A549 (cell line): ENCODE measurements around the gene CCDC92B. TPM values are rescaled to one million over a fixed set of nuclear protein-coding genes. Genes with fewer than 3 reads are reported as not detected.

ENCODE experiments used
- ATAC-seq, 2 experiments: fragments of 200-7000 bp in 1 of 2; fragments of >200 bp in 1 of 2; cut with Nextera tagmentation in 1 of 2; cut with Tn5 transposase in 1 of 2; 3 replicates each; pipeline versions ENCODE4 v1.8.0 to v1.9.1; 2018 to 2020; ENCODE audit warnings: mild to moderate bottlenecking in 1 of 2, moderate library complexity in 1 of 2
- CTCF ChIA-PET: fragments of 300-600 bp; sonication (Branson Sonifier 250); formaldehyde crosslinking; extraction: SDS; loops from one replicate; lab custom pipeline; 2021; ENCODE audit warnings: antibody characterized with exemption, inconsistent platforms; lab: Yijun Ruan, JAX
- POLR2A ChIA-PET: fragments of 350-600 bp; formaldehyde crosslinking; extraction: SDS; loops from one replicate; lab custom pipeline; 2021; ENCODE audit warnings: antibody characterized with exemption, inconsistent platforms; lab: Yijun Ruan, JAX
- DNase-seq, 2 experiments: peaks; one replicate each; pipeline versions ENCODE4 v3.0.0 to v3.0.0-alpha.2; 2011 to 2016; ENCODE audit warnings: low read depth in 1 of 2, low spot score in 1 of 2
- FAIRE-seq: peaks from 2 replicates; lab custom pipeline; 2011; peaks lifted over from hg19 to GRCh38; lab: Jason Lieb, UNC
- H3K27ac ChIP-seq, 2 experiments: fragments of >200 bp; sonication (Bioruptor Twin); formaldehyde crosslinking; 3 replicates each; pipeline ENCODE4 v1.5.1; 2016 to 2017
- H3K4me1 ChIP-seq: fragments of >200 bp; sonication (Bioruptor Twin); formaldehyde crosslinking; 3 replicates; pipeline ENCODE4 v1.6.1; 2016
- H3K4me2 ChIP-seq: fragments of >200 bp; sonication (Bioruptor Twin); formaldehyde crosslinking; 3 replicates; pipeline ENCODE4 v1.6.1; 2016
- H3K4me3 ChIP-seq: fragments of >200 bp; sonication (Bioruptor Twin); formaldehyde crosslinking; 3 replicates; pipeline ENCODE4 v1.5.1; 2016
- H3K9me3 ChIP-seq: fragments of >200 bp; sonication (Bioruptor Twin); formaldehyde crosslinking; 3 replicates; pipeline ENCODE4 v1.6.1; 2016
- ATOH8 ChIP-seq: fragments of 250-450 bp; sonication (Bioruptor Pico); IDR thresholded peaks from 2 replicates; pipeline ENCODE4 v1.5.0; 2020; ENCODE audit warnings: low read depth, mild to moderate bottlenecking, moderate library complexity
- CBX2 ChIP-seq: fragments of 200-600 bp; sonication (generic); IDR thresholded peaks from 2 replicates; pipeline ENCODE4 v1.6.1; 2016; ENCODE audit warnings: low read depth, mild to moderate bottlenecking, borderline replicate concordance
- CBX8 ChIP-seq: fragments of 200-600 bp; sonication (generic); IDR thresholded peaks from 2 replicates; pipeline ENCODE4 v1.6.1; 2016
- CEBPB ChIP-seq, 2 experiments: fragments of >200 bp in 1 of 2; sonication (Bioruptor Twin) in 1 of 2; formaldehyde crosslinking in 1 of 2; IDR thresholded peaks; 2 replicates each; pipeline ENCODE4 v1.6.1; 2012 to 2016
- CHD4 ChIP-seq: fragments of 200-600 bp; sonication (generic); IDR thresholded peaks from 2 replicates; pipeline ENCODE4 v1.6.1; 2016; ENCODE audit warnings: antibody characterized with exemption, mild to moderate bottlenecking, borderline replicate concordance
- CTCF ChIP-seq: fragments of >200 bp; sonication (Bioruptor Twin); formaldehyde crosslinking; IDR thresholded peaks from 3 replicates; pipeline ENCODE4 v1.5.1; 2016
- ESRRA ChIP-seq: fragments of 150-350 bp; IDR thresholded peaks from 2 replicates; pipeline ENCODE4 v1.6.1; 2014; ENCODE audit warnings: mild to moderate bottlenecking, low read length, borderline replicate concordance
- FOSB ChIP-seq: fragments of 250-450 bp; sonication (Bioruptor Pico); IDR thresholded peaks from 2 replicates; pipeline ENCODE4 v1.5.0; 2020; ENCODE audit warnings: mild to moderate bottlenecking, moderate library complexity
- FOSL2 ChIP-seq, 2 experiments: fragments of 450-650 bp in 1 of 2; fragments of >200 bp in 1 of 2; sonication (Bioruptor Twin) in 1 of 2; formaldehyde crosslinking; IDR thresholded peaks; 2 replicates each; pipeline versions ENCODE4 v1.5.0 to v1.6.1; 2016 to 2020; ENCODE audit warnings: mild to moderate bottlenecking in 1 of 2, moderate library complexity in 1 of 2
- GATA3 ChIP-seq: IDR thresholded peaks from 2 replicates; pipeline ENCODE4 v1.6.1; 2012; ENCODE audit warnings: borderline replicate concordance
- HDAC2 ChIP-seq: fragments of 200-600 bp; sonication (generic); IDR thresholded peaks from 2 replicates; pipeline ENCODE4 v1.6.1; 2016
- HEYL ChIP-seq: fragments of 250-450 bp; sonication (Bioruptor Pico); IDR thresholded peaks from 2 replicates; pipeline ENCODE4 v1.8.0; 2021; ENCODE audit warnings: mild to moderate bottlenecking, moderate library complexity
- HMGXB4 ChIP-seq: fragments of 250-450 bp; sonication (Bioruptor Pico); IDR thresholded peaks from 2 replicates; pipeline ENCODE4 v1.5.0; 2021; ENCODE audit warnings: mild to moderate bottlenecking, moderate library complexity, borderline replicate concordance
- HOXB13 ChIP-seq: fragments of 250-450 bp; sonication (Bioruptor Pico); IDR thresholded peaks from 2 replicates; pipeline ENCODE4 v1.5.0; 2020; ENCODE audit warnings: low read depth, mild to moderate bottlenecking, moderate library complexity
- HOXB5 ChIP-seq: fragments of 250-450 bp; sonication (Bioruptor Pico); IDR thresholded peaks from 2 replicates; pipeline ENCODE4 v1.5.0; 2020; ENCODE audit warnings: mild to moderate bottlenecking, moderate library complexity
- JUN ChIP-seq, 2 experiments: fragments of >200 bp; sonication (Bioruptor Twin); formaldehyde crosslinking; IDR thresholded peaks; 2 replicates in 1 of 2; 3 replicates in 1 of 2; pipeline ENCODE4 v1.6.1; 2016 to 2017
- KDM1A ChIP-seq: fragments of 200-600 bp; sonication (generic); IDR thresholded peaks from 2 replicates; pipeline ENCODE4 v1.6.1; 2016; ENCODE audit warnings: low read depth, mild to moderate bottlenecking
- MAX ChIP-seq: IDR thresholded peaks from 2 replicates; pipeline ENCODE4 v1.6.1; 2012
- NFE2L2 ChIP-seq: fragments of 150-350 bp; conservative IDR thresholded peaks from 2 replicates; pipeline ENCODE4 v1.6.1; 2014; ENCODE audit warnings: low read length
- NR3C1 ChIP-seq: fragments of >200 bp; sonication (Bioruptor Twin); formaldehyde crosslinking; IDR thresholded peaks from 3 replicates; pipeline ENCODE4 v1.6.1; 2017
- POLR2A ChIP-seq: IDR thresholded peaks from 2 replicates; pipeline ENCODE4 v1.6.1; 2012; ENCODE audit warnings: mild to moderate bottlenecking, low read length
- RAD21 ChIP-seq, 2 experiments: fragments of >200 bp in 1 of 2; sonication (Bioruptor Twin) in 1 of 2; formaldehyde crosslinking in 1 of 2; IDR thresholded peaks in 1 of 2; conservative IDR thresholded peaks in 1 of 2; 2 replicates in 1 of 2; 3 replicates in 1 of 2; pipeline ENCODE4 v1.6.1; 2012 to 2018; ENCODE audit warnings: inconsistent platforms in 1 of 2
- RCOR1 ChIP-seq: fragments of 150-350 bp; IDR thresholded peaks from 2 replicates; pipeline ENCODE4 v1.6.1; 2014; ENCODE audit warnings: antibody characterized with exemption, low read length, low read depth
- REST ChIP-seq: fragments of 200-600 bp; sonication (generic); IDR thresholded peaks from 2 replicates; pipeline ENCODE4 v1.6.1; 2016; ENCODE audit warnings: antibody characterized with exemption, mild to moderate bottlenecking, moderate library complexity
- RNF2 ChIP-seq: fragments of 200-600 bp; sonication (generic); IDR thresholded peaks from 2 replicates; pipeline ENCODE4 v1.6.1; 2016; ENCODE audit warnings: low read depth, mild to moderate bottlenecking, antibody characterized with exemption, moderate library complexity, borderline replicate concordance
- SREBF2 ChIP-seq: fragments of 450-650 bp; IDR thresholded peaks from 2 replicates; pipeline ENCODE4 v1.6.1; 2014; ENCODE audit warnings: mild to moderate bottlenecking, moderate library complexity
- TFCP2L1 ChIP-seq: fragments of 250-450 bp; sonication (Bioruptor Pico); IDR thresholded peaks from 2 replicates; pipeline ENCODE4 v1.5.0; 2021; ENCODE audit warnings: mild to moderate bottlenecking
- USF2 ChIP-seq: fragments of 450-650 bp; IDR thresholded peaks from 2 replicates; pipeline ENCODE4 v1.6.1; 2014; ENCODE audit warnings: antibody characterized with exemption
- ZNF302 ChIP-seq: fragments of 250-450 bp; sonication (Bioruptor Pico); IDR thresholded peaks from 2 replicates; pipeline ENCODE4 v1.9.0; 2021; ENCODE audit warnings: inconsistent platforms, mild to moderate bottlenecking, moderate library complexity
- ZSCAN20 ChIP-seq: fragments of 250-450 bp; sonication (Bioruptor Pico); IDR thresholded peaks from 2 replicates; pipeline ENCODE4 v1.8.0; 2022; ENCODE audit warnings: mild to moderate bottlenecking, moderate library complexity
- WGBS: methylation state at CpG from one replicate; pipeline ENCODE4 v1.1.6; 2017; ENCODE audit errors: missing lambda C conversion rate; 5-methylcytosine and 5-hydroxymethylcytosine counted together
- polyA plus RNA-seq, 4 experiments: library from polyadenylated mRNA; depleted of rRNA in 3 of 4; stranded (reverse); fragments of >200 nt; fragmentation: RNase III in 1 of 4; extraction: RNeasy Plus Mini Kit Qiagen cat#74134 plus additional on column Dnase treatment in 1 of 4; gene quantifications; 2 replicates in 3 of 4; 3 replicates in 1 of 4; pipeline ENCODE4 v1.2.3, GENCODE V29; 2011 to 2017

CCDC92B gene
- polyA plus RNA-seq, 2 of the 4 experiments (the other 2 are of a cell fraction), result 0.05 to 0.08 TPM

- peak overlapping the region; percentile 62 for H3K4me3 ChIP-seq
- peak overlapping the region; percentile 99 for H3K4me2 ChIP-seq
- WGBS, result 2% methylated on average over 20 of the region's 80 CpGs
- FAIRE-seq (no peak), ATAC-seq (peak; percentile 55 to 68), DNase-seq (peak in 1 of 2 experiments; percentile 46)
- TF ChIP-seq CHD4 (no peak), ZNF302 (CRISPR knock-in tag) (no peak), JUN (IDR thresholded peaks at IDR 0.05) (no peak), CBX8 (no peak), HOXB13 (no peak), RNF2 (no peak), KDM1A (no peak), REST (no peak), FOSB (CRISPR knock-in tag) (no peak), NFE2L2 (no peak), MAX (no peak), TFCP2L1 (no peak), CTCF (no peak), NR3C1 (no peak), RCOR1 (no peak), HDAC2 (no peak), RAD21 (conservative IDR thresholded peaks at IDR 0.05 in 1 of 2, IDR thresholded peaks at IDR 0.05 in 1 of 2) (no peak), POLR2A (no peak), ZSCAN20 (CRISPR knock-in tag) (no peak), CEBPB (IDR thresholded peaks at IDR 0.05) (no peak)
- ChIA-PET CTCF (interaction anchor here (0.8 to 2.4 kb wide), 3 partner anchors 10 to 759 kb away, joined by 3 to 24 read pairs (median 4); no protein-coding TSS in a partner anchor), POLR2A (no interaction called here)
- H3K9me3 ChIP-seq, result no peaks in the 10 kb centered on the region
- peak overlapping the region; percentile 46 to 75; a peak in 4 of 6 replicates for H3K27ac ChIP-seq
- peaks cover 5% of the 10 kb centered on the region for H3K4me1 ChIP-seq
Measured at GRCh38 chr17:2776589-2777241, 27.3 kb upstream of the CCDC92B start.

- CTCF ChIA-PET, result interaction anchor here (1.4 to 1.6 kb wide), 2 partner anchors 11 to 13 kb away, joined by 3 to 10 read pairs; no protein-coding TSS in a partner anchor
- no peak for DNase-seq
- Histone ChIP-seq H3K27ac (no peak overlapping the region), H3K4me2 (no peak overlapping the region), H3K4me3 (no peak overlapping the region), H3K9me3 (no peaks in the 10 kb centered on the region), H3K4me1 (peaks cover 5% of the 10 kb centered on the region)
- POLR2A ChIA-PET, result no interaction called here
- 75% methylated on average over 5 of the region's 6 CpGs for WGBS
- no peak for ATAC-seq
- no peak for FAIRE-seq
- TF ChIP-seq FOSB (CRISPR knock-in tag) (no peak), HMGXB4 (CRISPR knock-in tag) (no peak), USF2 (no peak), RAD21 (conservative IDR thresholded peaks at IDR 0.05 in 1 of 2, IDR thresholded peaks at IDR 0.05 in 1 of 2) (no peak), NR3C1 (no peak), ATOH8 (CRISPR knock-in tag) (no peak), SREBF2 (no peak), ESRRA (no peak), HEYL (no peak), GATA3 (no peak), CBX2 (no peak), HOXB5 (no peak), FOSL2 (IDR thresholded peaks at IDR 0.05) (no peak), FOSL2 (CRISPR knock-in tag; IDR thresholded peaks at IDR 0.05) (no peak)
Measured at GRCh38 chr17:2775206-2775605, 25.8 kb upstream of the CCDC92B start.
